ENCODE results near the gene WFDC6.
"Not testable (repeated sequence)": the region's sequence is repeated elsewhere in the genome, so short reads cannot be mapped to it uniquely, and the experiment has no call there.

WFDC6 gene

GRCh38 chr20:45539382-45539781 is at the start of gene WFDC6:
Gene WFDC6, minus strand, starts transcription at chr20:45539482. Its CDS starts 75 bp downstream, at chr20:45539407.
- DNase-seq (ENCODE audit: low read depth, low spot score), result no peak

- DNase-seq (ENCODE audit: low read depth, low spot score), result no peak
These were observed 49.5 kb upstream of the WFDC6 start for GRCh38 chr20:45588800-45589199.

DNA sequence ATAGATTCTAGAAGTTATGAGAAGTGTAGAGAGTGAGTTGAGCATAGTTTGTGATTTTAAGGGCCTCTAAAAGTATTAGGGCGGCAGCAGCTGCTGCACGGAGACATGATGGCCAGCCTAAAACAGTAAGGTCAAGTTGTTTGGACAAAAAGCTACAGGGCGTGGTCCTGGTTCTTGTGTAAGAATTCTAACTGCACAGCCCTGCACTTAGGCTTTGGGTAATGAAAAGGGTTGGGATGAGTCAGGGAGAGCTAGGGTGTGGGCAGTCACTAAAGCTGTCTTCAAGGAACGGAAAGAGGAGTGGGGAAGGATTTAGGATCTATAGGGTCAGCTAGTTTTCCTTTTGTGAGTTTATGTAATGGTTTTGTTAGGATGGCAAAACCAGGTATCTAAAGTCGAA is 46.7 kb upstream of the WFDC6 start:
- DNase-seq (ENCODE audit: low read depth, low spot score), result not testable (repeated sequence)

DNA sequence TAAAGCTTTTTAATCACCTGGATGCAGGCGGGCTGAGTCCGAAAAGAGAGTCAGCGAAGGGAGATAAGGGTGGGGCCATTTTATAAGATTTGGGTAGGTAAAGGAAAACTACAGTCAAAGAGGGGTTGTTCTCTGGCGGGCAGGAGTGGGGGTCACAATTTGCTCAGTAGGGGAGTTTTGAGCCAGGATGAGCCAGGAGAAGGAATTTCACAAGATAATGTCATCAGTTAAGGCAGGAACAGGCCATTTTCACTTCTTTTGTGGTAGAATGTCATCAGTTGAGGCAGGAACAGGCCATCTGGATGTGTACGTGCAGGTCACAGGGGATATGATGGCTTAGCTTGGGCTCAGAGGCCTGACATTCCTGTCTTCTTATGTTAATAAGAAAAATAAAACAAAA is 45.0 kb upstream of the WFDC6 start:
- not testable (repeated sequence) for DNase-seq (ENCODE audit: low read depth, low spot score)

DNA sequence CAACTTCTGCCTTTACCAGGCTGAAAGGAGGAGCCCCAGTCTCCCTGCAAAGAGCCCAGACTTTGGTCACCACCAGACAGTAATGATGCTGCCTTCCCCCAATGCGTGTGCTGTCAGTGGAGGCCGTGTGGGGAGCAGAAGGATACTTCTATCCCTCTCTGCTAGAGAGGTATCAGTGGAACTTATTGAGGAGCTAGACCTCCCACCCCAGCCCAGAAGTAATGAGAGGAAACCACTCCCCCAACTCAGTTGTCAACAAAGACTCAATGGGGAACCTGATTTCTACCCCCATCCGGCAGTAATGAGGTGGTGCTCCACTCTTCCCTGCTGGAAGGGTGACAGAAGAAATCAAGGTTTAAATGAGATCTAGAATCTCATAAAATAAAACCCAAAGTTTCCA is 44.2 kb upstream of the WFDC6 start:
- no peak for DNase-seq (ENCODE audit: low read depth, low spot score)

DNA sequence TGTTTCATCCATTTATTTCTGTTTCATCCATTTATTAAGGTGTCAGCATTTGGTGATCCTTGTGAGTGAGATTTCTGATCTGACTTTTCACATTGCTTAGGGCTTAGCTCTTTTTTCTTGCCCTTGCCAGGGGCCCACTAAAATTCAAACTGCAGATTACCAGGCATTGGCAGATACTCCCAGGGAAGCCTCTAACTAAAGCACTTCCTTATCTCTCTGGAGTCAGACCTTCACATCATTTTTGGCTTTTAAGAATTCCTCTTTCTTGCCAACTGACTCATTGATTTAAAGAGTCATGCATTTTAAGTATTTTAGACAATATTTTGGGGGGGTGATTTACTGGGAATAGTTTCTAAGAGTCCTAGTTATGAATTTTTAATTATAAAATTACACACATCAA is 42.4 kb upstream of the WFDC6 start:
- DNase-seq (ENCODE audit: low read depth, low spot score), result no peak

DNA sequence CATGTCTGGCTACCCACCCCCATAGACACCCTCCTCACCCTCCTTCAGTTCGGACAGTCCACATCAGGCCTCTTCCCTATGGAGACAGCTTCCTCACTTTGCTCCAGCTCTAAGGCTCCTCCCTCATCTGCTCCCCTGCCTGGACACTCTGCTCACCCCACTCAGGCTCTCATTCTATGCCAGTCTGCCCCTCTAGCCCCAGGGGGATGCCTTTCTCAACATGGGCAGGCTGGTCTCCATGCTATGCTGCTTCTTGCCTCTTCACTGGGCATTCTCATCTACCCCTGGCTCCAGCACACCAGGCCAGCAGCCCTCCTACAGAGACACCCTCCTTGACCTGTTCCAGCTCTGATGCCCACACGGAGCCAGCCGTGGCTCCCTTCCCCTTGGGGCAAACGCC is 39.9 kb upstream of the WFDC6 start, which contains the start of gene WFDC8:
Gene WFDC8 (minus strand): TSS at position 101 of the 400 bp plus-strand sequence. CDS start 37 bp downstream, at position 64.
- no peak for DNase-seq (ENCODE audit: low read depth, low spot score)

DNA sequence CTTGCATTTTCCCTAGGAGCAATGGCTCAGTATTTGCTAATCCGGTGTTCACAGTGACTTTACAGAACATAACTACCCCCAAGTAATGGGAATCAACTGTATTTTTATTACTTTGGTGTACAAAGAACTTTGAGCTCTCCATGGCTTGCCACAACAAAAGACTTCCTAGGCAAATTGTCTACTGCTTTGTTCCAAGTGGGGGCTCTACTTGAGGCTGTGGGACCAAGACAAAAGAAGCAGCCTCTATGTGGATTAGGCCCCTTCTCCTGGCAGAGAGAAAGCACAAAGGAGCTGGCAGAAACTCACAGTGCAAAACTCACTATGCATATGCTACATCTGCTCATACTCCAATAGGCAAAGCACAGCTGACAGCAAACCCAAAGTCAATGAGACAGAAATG is 38.9 kb upstream of the WFDC6 start:
- DNase-seq (ENCODE audit: low read depth, low spot score), result no peak

GRCh38 chr20:45576995-45577394 is 37.7 kb upstream of the WFDC6 start:
- no peak for DNase-seq (ENCODE audit: low read depth, low spot score)

DNA sequence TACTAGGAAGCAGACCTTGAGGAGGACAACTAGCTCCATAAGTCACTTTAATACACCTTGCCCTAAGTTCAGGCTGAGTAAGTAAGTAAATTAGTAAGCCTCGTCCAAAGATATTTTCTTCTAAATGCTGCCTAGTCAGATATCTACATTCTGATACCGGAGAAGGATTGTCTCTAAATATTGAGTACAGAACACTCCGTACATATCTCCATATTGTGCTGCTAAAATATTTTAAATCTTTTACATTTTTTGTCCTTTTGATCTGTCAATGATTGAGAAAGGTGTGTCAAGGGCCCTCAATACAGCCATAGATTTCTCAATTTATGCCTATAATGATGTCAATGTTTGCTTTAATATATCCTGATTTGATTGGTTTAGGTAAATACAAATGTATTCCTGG is 36.6 kb upstream of the WFDC6 start:
- no peak for DNase-seq (ENCODE audit: low read depth, low spot score)

GRCh38 chr20:45569650-45570049 is 30.4 kb upstream of the WFDC6 start:
- DNase-seq (ENCODE audit: low read depth, low spot score), result not testable (repeated sequence)

DNA sequence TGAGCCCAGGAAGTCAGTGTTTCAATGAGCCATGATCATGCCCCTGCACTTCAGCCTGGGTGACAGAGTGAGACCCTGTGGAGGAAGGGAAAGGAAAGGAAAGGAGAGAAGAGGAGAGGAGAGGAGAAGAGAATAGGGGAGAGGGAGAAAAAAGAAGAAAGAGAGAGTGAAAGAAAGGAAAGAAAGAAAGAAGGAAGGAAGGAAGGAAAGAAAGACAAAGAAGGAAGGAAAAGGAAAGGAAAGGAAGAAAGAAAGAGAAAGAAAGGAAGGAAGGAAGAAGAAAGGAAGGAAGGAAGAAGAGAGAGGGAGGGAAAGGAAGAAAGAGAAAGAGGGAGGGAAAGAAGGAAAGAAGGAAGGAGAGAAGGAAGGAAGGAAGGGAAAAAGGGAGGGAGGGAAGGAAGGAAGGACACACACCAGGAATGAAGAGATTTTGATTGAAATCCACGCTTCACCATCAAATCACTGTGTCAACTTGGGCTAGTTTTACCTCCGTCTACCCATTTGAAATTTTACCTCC is 25.5 kb upstream of the WFDC6 start:
- no peak for DNase-seq (ENCODE audit: low read depth, low spot score)

- DNase-seq (ENCODE audit: low read depth, low spot score), result no peak
These were observed 15.9 kb upstream of the WFDC6 start for GRCh38 chr20:45555198-45555597.

- no peak for DNase-seq (ENCODE audit: low read depth, low spot score)
These were observed 13.2 kb upstream of the WFDC6 start for GRCh38 chr20:45552456-45552855.

DNA sequence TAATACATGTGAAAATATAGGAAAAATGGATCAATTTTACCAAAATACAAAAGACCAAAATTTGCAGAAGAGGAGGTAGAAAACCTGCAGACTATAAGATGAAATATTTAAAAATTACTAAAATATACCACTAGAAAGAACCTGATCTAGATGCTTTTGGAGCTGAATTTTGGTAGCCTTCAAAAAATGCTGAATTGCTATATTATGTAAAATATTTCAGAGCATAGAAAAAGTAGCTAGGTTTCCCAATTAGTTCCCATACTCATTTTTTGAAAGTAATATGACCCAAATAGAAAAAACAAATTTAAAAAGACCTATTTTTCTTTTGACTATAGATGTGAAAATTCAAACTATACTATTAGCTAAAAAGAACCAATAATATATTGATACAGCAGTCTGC is 11.5 kb upstream of the WFDC6 start:
- DNase-seq (ENCODE audit: low read depth, low spot score), result no peak

DNA sequence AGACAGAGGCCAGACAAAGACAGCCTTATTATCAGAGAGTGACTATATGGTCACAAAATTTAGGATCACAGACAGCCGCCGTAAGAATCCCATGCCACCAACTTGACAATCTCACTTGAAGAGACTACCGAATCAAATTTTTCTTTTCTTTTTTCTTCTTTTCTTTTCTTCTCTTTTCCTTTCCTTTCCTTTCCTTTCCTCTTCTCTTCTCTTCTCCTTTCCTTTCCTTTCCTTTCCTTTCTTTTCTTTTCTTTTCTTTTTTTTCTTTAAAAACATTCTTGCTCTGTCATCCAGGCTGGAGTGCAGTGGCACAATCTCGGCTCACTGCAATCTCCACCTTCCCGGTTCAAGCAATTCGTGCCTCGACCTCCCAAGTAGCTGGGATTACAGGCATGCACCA is 9.1 kb upstream of the WFDC6 start:
- DNase-seq (ENCODE audit: low read depth, low spot score), result no peak

DNA sequence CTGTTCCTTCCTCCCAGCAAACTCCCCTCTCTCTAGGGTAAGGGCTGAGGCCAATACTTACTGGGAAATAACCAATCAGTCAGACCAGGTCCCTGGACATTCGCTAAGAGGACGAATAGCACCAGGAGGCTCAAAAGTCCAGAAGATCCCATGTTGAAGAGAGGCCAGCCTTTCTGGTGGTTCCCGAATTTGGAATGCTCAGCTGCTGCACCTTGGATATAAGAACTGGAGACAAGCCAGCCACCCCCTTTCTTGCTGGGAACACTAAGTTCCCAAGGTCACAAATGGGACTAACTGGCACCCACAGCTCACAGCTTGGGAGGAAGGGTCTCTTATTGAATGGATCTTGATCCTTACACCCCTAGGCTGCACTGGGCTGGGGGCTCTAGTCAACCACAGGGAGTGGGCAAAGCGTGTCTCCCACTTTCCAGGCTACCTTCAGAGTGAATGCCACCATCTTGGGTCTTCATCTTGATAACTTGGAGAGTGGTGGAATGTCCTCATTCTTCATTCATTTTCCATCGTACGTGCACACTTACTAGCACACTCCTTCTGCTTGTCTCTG is 8.0 kb upstream of the WFDC6 start, which contains the start of gene EPPIN:
Gene EPPIN (minus strand): TSS at position 196 of the 565 bp plus-strand sequence. CDS start 44 bp downstream, at position 152.
- no peak for DNase-seq (ENCODE audit: low read depth, low spot score)

DNA sequence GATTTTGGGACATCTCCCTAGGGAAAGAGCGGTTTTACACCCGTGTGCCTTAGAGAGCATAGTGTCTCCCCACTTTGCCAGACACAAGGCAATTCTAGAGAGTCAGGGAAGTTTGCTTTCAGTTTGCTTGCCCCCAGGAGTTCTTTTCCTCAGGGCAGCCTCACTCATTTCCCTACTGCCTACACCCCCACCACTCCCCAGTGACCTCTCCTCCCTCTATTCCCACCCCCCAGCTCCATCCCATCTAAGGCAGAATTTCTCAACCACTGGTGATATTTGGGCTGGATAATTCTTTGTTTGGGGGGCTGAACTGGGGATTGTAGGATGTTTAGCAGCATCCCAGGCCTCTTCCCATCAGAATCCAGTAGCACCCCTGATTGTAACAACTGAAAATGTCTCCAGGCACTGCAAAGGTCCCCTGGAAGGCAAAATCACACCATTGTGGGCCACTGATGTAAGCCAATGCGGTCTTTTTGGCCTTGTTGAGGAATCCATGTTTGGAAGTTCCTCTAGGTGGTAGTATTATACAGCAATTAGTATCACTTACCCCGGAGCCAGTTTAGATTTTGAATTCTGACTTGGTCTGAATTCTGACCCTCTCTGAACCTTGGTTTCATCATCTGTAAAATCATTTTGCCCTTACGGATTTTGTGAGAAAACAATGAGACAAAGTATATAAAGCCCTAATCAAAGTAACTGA is 6.6 kb upstream of the WFDC6 start:
- DNase-seq (ENCODE audit: low read depth, low spot score), result no peak

GRCh38 chr20:45545351-45545750 is 6.1 kb upstream of the WFDC6 start:
- no peak for DNase-seq (ENCODE audit: low read depth, low spot score)

DNA sequence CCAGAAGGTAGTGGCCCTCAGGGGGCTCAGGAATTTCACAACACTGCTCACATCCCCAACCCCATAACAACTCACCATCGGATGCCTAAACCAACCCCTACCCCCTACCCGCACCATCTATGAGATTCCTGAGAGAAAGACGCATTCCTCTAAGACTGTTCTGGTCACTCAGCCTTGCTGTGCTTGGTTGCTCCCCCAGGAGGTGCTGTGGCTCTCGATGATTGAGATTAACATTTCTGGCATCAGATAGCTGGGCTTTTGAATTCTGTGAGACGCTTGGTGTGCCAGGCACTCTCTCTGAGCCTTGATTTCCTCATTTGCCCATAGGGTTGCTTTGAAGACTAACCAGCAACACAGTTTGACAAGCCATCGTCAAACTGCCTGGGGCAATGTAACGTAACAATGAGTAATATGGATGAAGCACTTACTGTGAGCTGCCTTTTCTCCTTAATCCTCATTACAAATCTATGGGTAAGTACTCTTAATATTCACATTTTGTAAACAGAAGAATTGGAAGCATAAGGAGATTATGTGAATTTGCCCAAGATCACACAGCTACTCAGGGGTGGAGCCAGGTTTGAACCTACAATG is 978 bp downstream of the WFDC6 start:
- no peak for DNase-seq (ENCODE audit: low read depth, low spot score)

DNA sequence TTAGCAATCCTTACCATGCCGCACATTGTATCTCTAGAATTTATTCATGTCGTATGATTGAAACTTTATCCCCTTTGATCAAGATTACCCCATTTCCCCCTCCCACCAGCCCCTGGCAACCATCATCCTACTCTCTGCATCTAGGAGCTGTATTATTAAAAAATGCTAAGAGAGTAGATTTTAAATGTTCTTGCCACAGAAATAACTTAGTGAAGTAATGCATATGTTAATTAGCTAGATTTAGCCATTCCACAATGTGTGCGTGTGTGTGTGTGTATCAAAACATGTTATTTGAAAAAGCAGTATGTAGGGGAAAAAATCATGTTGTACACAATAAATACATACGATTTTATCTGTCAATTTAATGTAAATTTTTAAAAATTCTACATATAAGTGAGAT is 12.0 kb downstream of the WFDC6 start:
- DNase-seq (ENCODE audit: low read depth, low spot score), result no peak

GRCh38 chr20:45523821-45524220 is 15.5 kb downstream of the WFDC6 start:
- no peak for DNase-seq (ENCODE audit: low read depth, low spot score)

DNA sequence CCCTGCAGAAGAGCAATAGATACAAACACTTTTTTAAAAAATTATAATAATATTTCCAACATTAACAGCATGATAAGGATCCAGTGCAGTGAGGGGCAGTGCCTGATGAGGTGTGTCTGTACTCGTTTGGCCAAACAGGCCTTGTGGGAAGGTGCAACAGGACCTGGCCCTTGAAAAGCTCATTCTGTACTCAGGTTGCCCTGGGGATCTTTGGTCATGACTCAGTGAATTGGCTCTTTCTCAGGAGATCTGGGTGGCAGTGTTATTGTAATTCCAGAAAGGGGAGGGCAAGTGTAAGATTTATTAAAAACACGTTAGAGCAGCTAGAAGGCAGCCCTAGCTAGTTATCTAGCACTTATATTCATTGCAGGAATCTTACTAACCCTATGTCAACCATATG is 21.0 kb downstream of the WFDC6 start:
- no peak for DNase-seq (ENCODE audit: low read depth, low spot score)
